ENCODE measurements around the gene CARHSP1.

DNA sequence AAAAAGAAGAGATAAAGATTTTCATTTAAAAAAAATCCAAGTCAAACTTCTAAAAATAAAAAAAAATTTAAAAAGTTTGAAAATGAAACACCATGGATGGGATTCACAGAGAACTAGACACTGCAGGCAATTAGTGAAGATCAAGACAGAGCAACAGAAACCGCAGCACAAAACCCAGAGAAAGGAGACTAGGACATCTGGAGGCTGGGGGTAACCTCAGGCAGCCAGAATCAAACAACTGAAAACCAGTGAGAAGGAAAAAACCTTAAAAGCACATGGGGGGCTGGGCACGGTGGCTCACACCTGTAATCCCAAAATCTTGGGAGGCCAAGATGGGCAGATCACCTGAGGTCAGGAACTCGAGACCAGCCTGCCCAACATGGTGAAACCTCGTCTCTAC, 44.0 kb upstream of the CARHSP1 start:
- no peak for TF ChIP-seq CTCF (tag by site-specific recombination; IDR thresholded peaks at IDR 0.05)
- no peak for TF ChIP-seq ZNF24 (tag by site-specific recombination; IDR thresholded peaks at IDR 0.05)
- TF ChIP-seq, protein P1, sequence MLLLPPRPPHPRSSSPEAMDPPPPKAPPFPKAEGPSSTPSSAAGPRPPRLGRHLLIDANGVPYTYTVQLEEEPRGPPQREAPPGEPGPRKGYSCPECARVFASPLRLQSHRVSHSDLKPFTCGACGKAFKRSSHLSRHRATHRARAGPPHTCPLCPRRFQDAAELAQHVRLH (tag by site-specific recombination; IDR thresholded peaks at IDR 0.05) = no peak
- TF ChIP-seq OVOL3 (tag by site-specific recombination; IDR thresholded peaks at IDR 0.05) = no peak
- TF ChIP-seq PRDM2 (tag by site-specific recombination; IDR thresholded peaks at IDR 0.05; ENCODE audit: borderline replicate concordance) = no peak
- no peak for TF ChIP-seq ZNF48 (tag by site-specific recombination; IDR thresholded peaks at IDR 0.05)
- TF ChIP-seq, protein P2, sequence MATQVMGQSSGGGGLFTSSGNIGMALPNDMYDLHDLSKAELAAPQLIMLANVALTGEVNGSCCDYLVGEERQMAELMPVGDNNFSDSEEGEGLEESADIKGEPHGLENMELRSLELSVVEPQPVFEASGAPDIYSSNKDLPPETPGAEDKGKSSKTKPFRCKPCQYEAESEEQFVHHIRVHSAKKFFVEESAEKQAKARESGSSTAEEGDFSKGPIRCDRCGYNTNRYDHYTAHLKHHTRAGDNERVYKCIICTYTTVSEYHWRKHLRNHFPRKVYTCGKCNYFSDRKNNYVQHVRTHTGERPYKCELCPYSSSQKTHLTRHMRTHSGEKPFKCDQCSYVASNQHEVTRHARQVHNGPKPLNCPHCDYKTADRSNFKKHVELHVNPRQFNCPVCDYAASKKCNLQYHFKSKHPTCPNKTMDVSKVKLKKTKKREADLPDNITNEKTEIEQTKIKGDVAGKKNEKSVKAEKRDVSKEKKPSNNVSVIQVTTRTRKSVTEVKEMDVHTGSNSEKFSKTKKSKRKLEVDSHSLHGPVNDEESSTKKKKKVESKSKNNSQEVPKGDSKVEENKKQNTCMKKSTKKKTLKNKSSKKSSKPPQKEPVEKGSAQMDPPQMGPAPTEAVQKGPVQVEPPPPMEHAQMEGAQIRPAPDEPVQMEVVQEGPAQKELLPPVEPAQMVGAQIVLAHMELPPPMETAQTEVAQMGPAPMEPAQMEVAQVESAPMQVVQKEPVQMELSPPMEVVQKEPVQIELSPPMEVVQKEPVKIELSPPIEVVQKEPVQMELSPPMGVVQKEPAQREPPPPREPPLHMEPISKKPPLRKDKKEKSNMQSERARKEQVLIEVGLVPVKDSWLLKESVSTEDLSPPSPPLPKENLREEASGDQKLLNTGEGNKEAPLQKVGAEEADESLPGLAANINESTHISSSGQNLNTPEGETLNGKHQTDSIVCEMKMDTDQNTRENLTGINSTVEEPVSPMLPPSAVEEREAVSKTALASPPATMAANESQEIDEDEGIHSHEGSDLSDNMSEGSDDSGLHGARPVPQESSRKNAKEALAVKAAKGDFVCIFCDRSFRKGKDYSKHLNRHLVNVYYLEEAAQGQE (tag by site-specific recombination; IDR thresholded peaks at IDR 0.05) = no peak
- no peak for TF ChIP-seq ZNF555 (tag by site-specific recombination; conservative IDR thresholded peaks at IDR 0.05)
- TF ChIP-seq TRIM28 (IDR thresholded peaks at IDR 0.05; ENCODE audit: borderline replicate concordance, low read length) = no peak
- no peak for TF ChIP-seq ZNF362 (tag by site-specific recombination; IDR thresholded peaks at IDR 0.05)
